HEK293 (cell line): ENCODE results near the gene ITIH2.
A peak's percentile ranks its signal among the peaks of the same experiment; 100 is the strongest.

Experiments
- CTCF ChIA-PET: fragments of 350-600 bp; formaldehyde crosslinking; extraction: SDS; loops from one replicate; lab custom pipeline; 2021; ENCODE audit warnings: antibody characterized with exemption; lab: Yijun Ruan, JAX
- POLR2A ChIA-PET: fragments of 300-600 bp; formaldehyde crosslinking; extraction: SDS; loops from one replicate; lab custom pipeline; 2020; ENCODE audit warnings: antibody characterized with exemption, inconsistent platforms; lab: Yijun Ruan, JAX
- H3K27ac ChIP-seq: fragments of 200-500 bp; sonication (Bioruptor generic); 2 replicates; pipeline ENCODE4 v1.5.1; 2014; ENCODE audit warnings: low read depth, low read length, control low read depth, inconsistent platforms; ENCODE audit errors: extremely low read depth
- H3K36me3 ChIP-seq, 2 experiments: fragments of 200-500 bp in 1 of 2; sonication (Bioruptor generic) in 1 of 2; 1 replicate in 1 of 2; 2 replicates in 1 of 2; pipeline ENCODE4 v1.5.1; 2014 to 2017; ENCODE audit warnings: inconsistent platforms in 2 of 2, low read length in 2 of 2; ENCODE audit not compliant: control insufficient read depth in 2 of 2, insufficient read depth in 1 of 2
- H3K4me1 ChIP-seq: fragments of 200-500 bp; sonication (Bioruptor generic); 2 replicates; pipeline ENCODE4 v1.5.1; 2014; ENCODE audit warnings: mild to moderate bottlenecking, low read length, inconsistent platforms; ENCODE audit not compliant: control insufficient read depth, insufficient read depth
- H3K4me3 ChIP-seq: 2 replicates; pipeline ENCODE4 v1.5.1; 2011; ENCODE audit warnings: low read depth, mild to moderate bottlenecking, control low read depth, low read length, moderate library complexity
- H3K9me3 ChIP-seq: fragments of 200-500 bp; sonication (Bioruptor generic); 2 replicates; pipeline ENCODE4 v1.5.1; 2014; ENCODE audit warnings: low read depth, low read length, inconsistent platforms; ENCODE audit not compliant: control insufficient read depth, insufficient read depth
- WT1 ChIP-seq: fragments of 450-650 bp; formaldehyde crosslinking; IDR thresholded peaks from 2 replicates; pipeline ENCODE4 v1.5.1; 2016; ENCODE audit warnings: missing biosample characterization, missing genetic modification characterization
- ZFHX2 ChIP-seq: fragments of 450-650 bp; formaldehyde crosslinking; conservative IDR thresholded peaks from 2 replicates; pipeline ENCODE4 v1.5.1; 2016; ENCODE audit warnings: missing biosample characterization, missing genetic modification characterization
- ZNF16 ChIP-seq: fragments of 450-650 bp; formaldehyde crosslinking; IDR thresholded peaks from 2 replicates; pipeline ENCODE4 v1.5.1; 2016; ENCODE audit warnings: low read depth, missing biosample characterization, missing genetic modification characterization
- ZNF175 ChIP-seq: fragments of 450-650 bp; formaldehyde crosslinking; IDR thresholded peaks from 2 replicates; pipeline ENCODE4 v1.5.1; 2016; ENCODE audit warnings: missing biosample characterization, missing genetic modification characterization
- ZNF221 ChIP-seq: fragments of 450-650 bp; formaldehyde crosslinking; IDR thresholded peaks from 2 replicates; pipeline ENCODE4 v1.5.1; 2017; ENCODE audit warnings: missing biosample characterization, missing genetic modification characterization, borderline replicate concordance
- ZNF354C ChIP-seq: fragments of 450-650 bp; formaldehyde crosslinking; IDR thresholded peaks from 2 replicates; pipeline ENCODE4 v1.5.1; 2016; ENCODE audit warnings: missing biosample characterization, missing genetic modification characterization, low read depth, borderline replicate concordance
- ZNF366 ChIP-seq: fragments of 450-650 bp; formaldehyde crosslinking; conservative IDR thresholded peaks from 2 replicates; pipeline ENCODE4 v1.5.1; 2016; ENCODE audit warnings: missing biosample characterization, missing genetic modification characterization
- ZNF544 ChIP-seq: fragments of 450-650 bp; formaldehyde crosslinking; IDR thresholded peaks from 2 replicates; pipeline ENCODE4 v1.5.0; 2017; ENCODE audit warnings: missing biosample characterization, missing genetic modification characterization
- ZNF548 ChIP-seq: fragments of 450-650 bp; formaldehyde crosslinking; IDR thresholded peaks from 2 replicates; pipeline ENCODE4 v1.5.1; 2016; ENCODE audit warnings: missing biosample characterization, missing genetic modification characterization
- ZNF561 ChIP-seq: fragments of 450-650 bp; IDR thresholded peaks from 2 replicates; pipeline ENCODE4 v1.5.1; 2018; ENCODE audit warnings: missing biosample characterization, missing genetic modification characterization, borderline replicate concordance
- ZNF664 ChIP-seq: fragments of 450-650 bp; formaldehyde crosslinking; IDR thresholded peaks from 2 replicates; pipeline ENCODE4 v1.5.1; 2016; ENCODE audit warnings: missing biosample characterization, missing genetic modification characterization
- ZNF777 ChIP-seq: fragments of 450-650 bp; formaldehyde crosslinking; IDR thresholded peaks from 2 replicates; pipeline ENCODE4 v1.5.1; 2017; ENCODE audit warnings: missing biosample characterization, missing genetic modification characterization, borderline replicate concordance
- ZNF837 ChIP-seq: fragments of 450-650 bp; formaldehyde crosslinking; IDR thresholded peaks from 2 replicates; pipeline ENCODE4 v1.5.1; 2016; ENCODE audit warnings: missing biosample characterization, missing genetic modification characterization
- TF ChIP-seq, protein P1 (sequence below): fragments of 450-650 bp; formaldehyde crosslinking; IDR thresholded peaks from 2 replicates; pipeline ENCODE4 v1.5.1; 2016; ENCODE audit warnings: missing biosample characterization, missing genetic modification characterization
- TF ChIP-seq, protein P2 (sequence below): fragments of 450-650 bp; formaldehyde crosslinking; IDR thresholded peaks from 2 replicates; pipeline ENCODE4 v1.5.1; 2016; ENCODE audit warnings: missing biosample characterization, missing genetic modification characterization
- TF ChIP-seq, protein P3 (sequence below): fragments of 450-650 bp; formaldehyde crosslinking; IDR thresholded peaks from 2 replicates; pipeline ENCODE4 v1.5.1; 2016; ENCODE audit warnings: missing biosample characterization, missing genetic modification characterization, low read depth
- TF ChIP-seq, protein P4 (sequence below): fragments of 450-650 bp; formaldehyde crosslinking; IDR thresholded peaks from 2 replicates; pipeline ENCODE4 v1.5.1; 2016; ENCODE audit warnings: missing biosample characterization, missing genetic modification characterization
- TF ChIP-seq, protein P5 (sequence below): fragments of 450-650 bp; formaldehyde crosslinking; IDR thresholded peaks from 2 replicates; pipeline ENCODE4 v1.5.1; 2016; ENCODE audit warnings: missing biosample characterization, missing genetic modification characterization, low read depth
- TF ChIP-seq, protein P6 (sequence below): fragments of 450-650 bp; formaldehyde crosslinking; conservative IDR thresholded peaks from 2 replicates; pipeline ENCODE4 v1.5.1; 2016; ENCODE audit warnings: low read depth, missing biosample characterization, missing genetic modification characterization

Gene ITIH2

DNA sequence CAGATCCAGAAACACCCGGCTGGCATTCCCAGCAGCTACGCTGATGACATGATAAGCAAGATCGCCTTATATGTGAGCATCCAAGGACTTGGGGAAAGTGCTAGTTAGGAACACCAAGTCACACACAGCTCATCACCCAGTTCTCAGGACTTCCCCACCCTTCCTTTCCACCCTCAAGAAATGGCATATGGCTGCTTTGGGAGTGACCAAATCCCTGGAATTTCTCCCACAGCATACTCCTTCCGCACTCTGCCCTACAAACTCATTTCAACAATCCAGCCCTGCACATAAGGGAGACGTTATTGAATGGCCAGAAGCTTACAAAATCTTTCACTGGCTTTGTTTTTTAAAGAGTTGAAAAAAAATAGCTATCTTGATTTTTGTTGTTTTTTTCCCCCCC is 40.6 kb upstream of the ITIH2 start (continued):
- TF ChIP-seq, protein P1, sequence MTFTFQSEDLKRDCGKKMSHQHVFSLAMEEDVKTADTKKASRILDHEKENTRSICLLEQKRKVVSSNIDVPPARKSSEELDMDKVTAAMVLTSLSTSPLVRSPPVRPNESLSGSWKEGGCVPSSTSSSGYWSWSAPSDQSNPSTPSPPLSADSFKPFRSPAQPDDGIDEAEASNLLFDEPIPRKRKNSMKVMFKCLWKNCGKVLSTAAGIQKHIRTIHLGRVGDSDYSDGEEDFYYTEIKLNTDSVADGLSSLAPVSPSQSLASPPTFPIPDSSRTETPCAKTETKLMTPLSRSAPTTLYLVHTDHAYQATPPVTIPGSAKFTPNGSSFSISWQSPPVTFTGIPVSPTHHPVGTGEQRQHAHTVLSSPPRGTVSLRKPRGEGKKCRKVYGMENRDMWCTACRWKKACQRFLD = no peak
- TF ChIP-seq, protein P2, sequence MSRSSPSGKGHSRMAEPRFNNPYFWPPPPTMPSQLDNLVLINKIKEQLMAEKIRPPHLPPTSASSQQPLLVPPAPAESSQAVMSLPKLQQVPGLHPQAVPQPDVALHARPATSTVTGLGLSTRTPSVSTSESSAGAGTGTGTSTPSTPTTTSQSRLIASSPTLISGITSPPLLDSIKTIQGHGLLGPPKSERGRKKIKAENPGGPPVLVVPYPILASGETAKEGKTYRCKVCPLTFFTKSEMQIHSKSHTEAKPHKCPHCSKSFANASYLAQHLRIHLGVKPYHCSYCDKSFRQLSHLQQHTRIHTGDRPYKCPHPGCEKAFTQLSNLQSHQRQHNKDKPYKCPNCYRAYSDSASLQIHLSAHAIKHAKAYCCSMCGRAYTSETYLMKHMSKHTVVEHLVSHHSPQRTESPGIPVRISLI (tag by site-specific recombination) = no peak
- TF ChIP-seq, protein P3, sequence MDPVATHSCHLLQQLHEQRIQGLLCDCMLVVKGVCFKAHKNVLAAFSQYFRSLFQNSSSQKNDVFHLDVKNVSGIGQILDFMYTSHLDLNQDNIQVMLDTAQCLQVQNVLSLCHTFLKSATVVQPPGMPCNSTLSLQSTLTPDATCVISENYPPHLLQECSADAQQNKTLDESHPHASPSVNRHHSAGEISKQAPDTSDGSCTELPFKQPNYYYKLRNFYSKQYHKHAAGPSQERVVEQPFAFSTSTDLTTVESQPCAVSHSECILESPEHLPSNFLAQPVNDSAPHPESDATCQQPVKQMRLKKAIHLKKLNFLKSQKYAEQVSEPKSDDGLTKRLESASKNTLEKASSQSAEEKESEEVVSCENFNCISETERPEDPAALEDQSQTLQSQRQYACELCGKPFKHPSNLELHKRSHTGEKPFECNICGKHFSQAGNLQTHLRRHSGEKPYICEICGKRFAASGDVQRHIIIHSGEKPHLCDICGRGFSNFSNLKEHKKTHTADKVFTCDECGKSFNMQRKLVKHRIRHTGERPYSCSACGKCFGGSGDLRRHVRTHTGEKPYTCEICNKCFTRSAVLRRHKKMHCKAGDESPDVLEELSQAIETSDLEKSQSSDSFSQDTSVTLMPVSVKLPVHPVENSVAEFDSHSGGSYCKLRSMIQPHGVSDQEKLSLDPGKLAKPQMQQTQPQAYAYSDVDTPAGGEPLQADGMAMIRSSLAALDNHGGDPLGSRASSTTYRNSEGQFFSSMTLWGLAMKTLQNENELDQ (tag by site-specific recombination) = no peak
- TF ChIP-seq ZNF366 (tag by site-specific recombination) (no peak), ZNF544 (tag by site-specific recombination) (no peak)
- TF ChIP-seq, all 188 proteins: peak for 0

DNA sequence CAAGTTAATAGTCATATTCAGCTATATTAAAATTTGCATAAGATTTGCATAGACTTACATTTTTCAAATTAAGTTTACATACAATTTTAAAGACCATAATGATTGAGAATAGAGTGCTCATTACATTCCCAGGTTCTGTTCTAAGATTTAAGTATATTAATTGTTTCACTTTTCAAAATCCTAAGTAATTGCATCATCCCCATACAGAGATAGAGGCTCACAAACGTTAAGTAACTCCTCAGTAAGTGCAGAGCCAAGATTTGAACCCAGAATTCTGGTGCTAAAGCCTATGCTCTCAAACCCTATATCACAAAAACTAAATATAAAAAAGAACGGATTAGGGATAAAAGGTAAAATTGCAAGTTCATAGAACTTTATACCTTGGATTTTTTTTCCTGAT is 38.4 kb upstream of the ITIH2 start:
- Histone ChIP-seq H3K9me3 (no peaks in the 10 kb centered on the region), H3K36me3 (no peaks in the 10 kb centered on the region), H3K27ac (no peak overlapping the region), H3K4me1 (no peaks in the 10 kb centered on the region), H3K4me3 (no peak overlapping the region)
- POLR2A ChIA-PET = no interaction called here
- CTCF ChIA-PET = no interaction called here
- TF ChIP-seq ZNF548 (tag by site-specific recombination) = no peak
- TF ChIP-seq ZNF837 (tag by site-specific recombination) = no peak
- no peak for TF ChIP-seq ZNF664 (tag by site-specific recombination)
- TF ChIP-seq, protein P4, sequence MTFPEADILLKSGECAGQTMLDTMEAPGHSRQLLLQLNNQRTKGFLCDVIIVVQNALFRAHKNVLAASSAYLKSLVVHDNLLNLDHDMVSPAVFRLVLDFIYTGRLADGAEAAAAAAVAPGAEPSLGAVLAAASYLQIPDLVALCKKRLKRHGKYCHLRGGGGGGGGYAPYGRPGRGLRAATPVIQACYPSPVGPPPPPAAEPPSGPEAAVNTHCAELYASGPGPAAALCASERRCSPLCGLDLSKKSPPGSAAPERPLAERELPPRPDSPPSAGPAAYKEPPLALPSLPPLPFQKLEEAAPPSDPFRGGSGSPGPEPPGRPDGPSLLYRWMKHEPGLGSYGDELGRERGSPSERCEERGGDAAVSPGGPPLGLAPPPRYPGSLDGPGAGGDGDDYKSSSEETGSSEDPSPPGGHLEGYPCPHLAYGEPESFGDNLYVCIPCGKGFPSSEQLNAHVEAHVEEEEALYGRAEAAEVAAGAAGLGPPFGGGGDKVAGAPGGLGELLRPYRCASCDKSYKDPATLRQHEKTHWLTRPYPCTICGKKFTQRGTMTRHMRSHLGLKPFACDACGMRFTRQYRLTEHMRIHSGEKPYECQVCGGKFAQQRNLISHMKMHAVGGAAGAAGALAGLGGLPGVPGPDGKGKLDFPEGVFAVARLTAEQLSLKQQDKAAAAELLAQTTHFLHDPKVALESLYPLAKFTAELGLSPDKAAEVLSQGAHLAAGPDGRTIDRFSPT (tag by site-specific recombination) = no peak
- TF ChIP-seq ZNF221 = no peak
- TF ChIP-seq WT1 (tag by site-specific recombination) = no peak
- TF ChIP-seq ZNF777 (tag by site-specific recombination) = no peak
- TF ChIP-seq, protein P5, sequence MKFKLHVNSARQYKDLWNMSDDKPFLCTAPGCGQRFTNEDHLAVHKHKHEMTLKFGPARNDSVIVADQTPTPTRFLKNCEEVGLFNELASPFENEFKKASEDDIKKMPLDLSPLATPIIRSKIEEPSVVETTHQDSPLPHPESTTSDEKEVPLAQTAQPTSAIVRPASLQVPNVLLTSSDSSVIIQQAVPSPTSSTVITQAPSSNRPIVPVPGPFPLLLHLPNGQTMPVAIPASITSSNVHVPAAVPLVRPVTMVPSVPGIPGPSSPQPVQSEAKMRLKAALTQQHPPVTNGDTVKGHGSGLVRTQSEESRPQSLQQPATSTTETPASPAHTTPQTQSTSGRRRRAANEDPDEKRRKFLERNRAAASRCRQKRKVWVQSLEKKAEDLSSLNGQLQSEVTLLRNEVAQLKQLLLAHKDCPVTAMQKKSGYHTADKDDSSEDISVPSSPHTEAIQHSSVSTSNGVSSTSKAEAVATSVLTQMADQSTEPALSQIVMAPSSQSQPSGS (tag by site-specific recombination) = no peak

DNA sequence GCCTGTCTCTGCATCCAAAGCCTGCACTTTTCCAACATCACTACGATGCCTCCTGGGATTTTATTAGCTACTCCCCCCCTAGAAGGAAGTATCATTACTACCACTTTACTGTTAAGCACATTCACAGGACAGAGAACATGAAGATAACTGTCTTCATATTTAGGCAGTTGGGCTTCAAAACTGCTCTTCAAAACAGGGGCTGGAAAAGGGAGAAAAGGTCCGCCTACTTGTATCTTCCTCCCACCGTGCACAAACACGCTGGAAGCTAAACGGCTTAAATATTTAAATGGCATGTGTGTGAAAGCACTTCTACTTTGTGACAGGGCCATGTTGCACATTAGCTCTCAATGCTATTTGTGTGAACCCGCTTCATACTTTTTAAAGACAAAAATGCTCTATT is 37.3 kb upstream of the ITIH2 start:
- POLR2A ChIA-PET = no interaction called here
- CTCF ChIA-PET = interaction anchor here (1.0 to 1.3 kb wide), 2 partner anchors 22 to 140 kb away, joined by 4 read pairs; no protein-coding TSS in a partner anchor
- no peak overlapping the region for H3K4me3 ChIP-seq
- no peak for TF ChIP-seq ZNF561 (tag by site-specific recombination)
- TF ChIP-seq ZFHX2 (tag by site-specific recombination) = 0 out of 2 replicates have a peak, but pooled peaks have one; percentile 24
- TF ChIP-seq ZNF354C (tag by site-specific recombination) = no peak
- TF ChIP-seq ZNF16 (tag by site-specific recombination) = no peak
- TF ChIP-seq ZNF175 (tag by site-specific recombination) = no peak
- TF ChIP-seq, protein P5 (tag by site-specific recombination) = no peak
- TF ChIP-seq, protein P6, sequence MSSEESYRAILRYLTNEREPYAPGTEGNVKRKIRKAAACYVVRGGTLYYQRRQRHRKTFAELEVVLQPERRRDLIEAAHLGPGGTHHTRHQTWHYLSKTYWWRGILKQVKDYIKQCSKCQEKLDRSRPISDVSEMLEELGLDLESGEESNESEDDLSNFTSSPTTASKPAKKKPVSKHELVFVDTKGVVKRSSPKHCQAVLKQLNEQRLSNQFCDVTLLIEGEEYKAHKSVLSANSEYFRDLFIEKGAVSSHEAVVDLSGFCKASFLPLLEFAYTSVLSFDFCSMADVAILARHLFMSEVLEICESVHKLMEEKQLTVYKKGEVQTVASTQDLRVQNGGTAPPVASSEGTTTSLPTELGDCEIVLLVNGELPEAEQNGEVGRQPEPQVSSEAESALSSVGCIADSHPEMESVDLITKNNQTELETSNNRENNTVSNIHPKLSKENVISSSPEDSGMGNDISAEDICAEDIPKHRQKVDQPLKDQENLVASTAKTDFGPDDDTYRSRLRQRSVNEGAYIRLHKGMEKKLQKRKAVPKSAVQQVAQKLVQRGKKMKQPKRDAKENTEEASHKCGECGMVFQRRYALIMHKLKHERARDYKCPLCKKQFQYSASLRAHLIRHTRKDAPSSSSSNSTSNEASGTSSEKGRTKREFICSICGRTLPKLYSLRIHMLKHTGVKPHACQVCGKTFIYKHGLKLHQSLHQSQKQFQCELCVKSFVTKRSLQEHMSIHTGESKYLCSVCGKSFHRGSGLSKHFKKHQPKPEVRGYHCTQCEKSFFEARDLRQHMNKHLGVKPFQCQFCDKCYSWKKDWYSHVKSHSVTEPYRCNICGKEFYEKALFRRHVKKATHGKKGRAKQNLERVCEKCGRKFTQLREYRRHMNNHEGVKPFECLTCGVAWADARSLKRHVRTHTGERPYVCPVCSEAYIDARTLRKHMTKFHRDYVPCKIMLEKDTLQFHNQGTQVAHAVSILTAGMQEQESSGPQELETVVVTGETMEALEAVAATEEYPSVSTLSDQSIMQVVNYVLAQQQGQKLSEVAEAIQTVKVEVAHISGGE (tag by site-specific recombination) = peak; percentile 41

More for the DNA sequence above, 37.3 kb upstream of the ITIH2 start:
- H3K27ac ChIP-seq = no peak overlapping the region
- 0 out of 2 replicates have a peak, but pooled peaks cover 2% of the 10 kb centered on the region for H3K4me1 ChIP-seq
- no peaks in the 10 kb centered on the region for H3K9me3 ChIP-seq
- H3K36me3 ChIP-seq = no peaks in the 10 kb centered on the region
